GM23248 (cell line): ENCODE measurements around the gene PLEKHS1. TPM values are rescaled to one million over a fixed set of nuclear protein-coding genes. Genes with fewer than 3 reads are reported as not detected.
"Not testable (repeated sequence)": the region's sequence is repeated elsewhere in the genome, so short reads cannot be mapped to it uniquely, and the experiment has no call there.

Experiments
- DNase-seq: peaks from one replicate; pipeline ENCODE4 v3.0.0-alpha.2; 2015
- H2AFZ ChIP-seq: fragments of 200-600 bp; sonication (generic); 2 replicates; pipeline ENCODE4 v1.6.1; 2016; ENCODE audit warnings: antibody characterized with exemption
- H3F3A ChIP-seq: fragments of 200-600 bp; sonication (generic); 2 replicates; pipeline ENCODE4 v1.6.1; 2016; ENCODE audit warnings: mild to moderate bottlenecking, antibody characterized with exemption, mixed run types; ENCODE audit not compliant: insufficient read depth
- H3K27ac ChIP-seq: fragments of 200-600 bp; sonication (generic); 2 replicates; pipeline ENCODE4 v1.5.1; 2016; ENCODE audit warnings: mild to moderate bottlenecking
- H3K27me3 ChIP-seq: fragments of 200-600 bp; sonication (generic); replicated peaks from 2 replicates; pipeline ENCODE4 v1.6.1; 2016; ENCODE audit warnings: mild to moderate bottlenecking; ENCODE audit not compliant: insufficient read depth
- H3K36me3 ChIP-seq: fragments of 200-600 bp; sonication (generic); 2 replicates; pipeline ENCODE4 v1.6.1; 2016; ENCODE audit warnings: low read depth, mild to moderate bottlenecking
- H3K4me1 ChIP-seq: fragments of 200-600 bp; sonication (generic); 2 replicates; pipeline ENCODE4 v1.6.1; 2016; ENCODE audit warnings: mild to moderate bottlenecking; ENCODE audit not compliant: insufficient read depth
- H3K4me2 ChIP-seq: fragments of 200-600 bp; sonication (generic); one replicate; pipeline ENCODE4 v1.6.1; 2016; ENCODE audit warnings: mild to moderate bottlenecking; ENCODE audit not compliant: unreplicated experiment
- H3K4me3 ChIP-seq: fragments of 200-600 bp; sonication (generic); 2 replicates; pipeline ENCODE4 v1.5.1; 2016; ENCODE audit warnings: mild to moderate bottlenecking
- H3K79me2 ChIP-seq: fragments of 200-600 bp; sonication (generic); 2 replicates; pipeline ENCODE4 v1.6.1; 2016; ENCODE audit warnings: mild to moderate bottlenecking; ENCODE audit not compliant: insufficient read depth
- H3K9ac ChIP-seq: fragments of 200-600 bp; sonication (generic); 2 replicates; pipeline ENCODE4 v1.6.1; 2016; ENCODE audit warnings: mild to moderate bottlenecking
- H3K9me2 ChIP-seq: fragments of 200-600 bp; sonication (generic); 2 replicates; pipeline ENCODE4 v1.6.1; 2016; ENCODE audit warnings: mixed run types, mild to moderate bottlenecking, moderate library complexity; ENCODE audit not compliant: insufficient read depth
- H3K9me3 ChIP-seq: fragments of 200-600 bp; sonication (generic); one replicate; pipeline ENCODE4 v1.6.1; 2017; ENCODE audit warnings: low read depth
- H4K20me1 ChIP-seq: fragments of 200-600 bp; sonication (generic); 2 replicates; pipeline ENCODE4 v1.6.0; 2016; ENCODE audit not compliant: insufficient read depth
- EZH2 ChIP-seq: fragments of 200-600 bp; sonication (generic); IDR thresholded peaks from 2 replicates; pipeline ENCODE4 v1.6.1; 2018; ENCODE audit warnings: antibody characterized with exemption, mild to moderate bottlenecking; ENCODE audit not compliant: insufficient read depth, poor library complexity, severe bottlenecking
- EZH2phosphoT487 ChIP-seq: fragments of 200-600 bp; sonication (generic); IDR thresholded peaks from 2 replicates; pipeline ENCODE4 v1.6.1; 2018; ENCODE audit warnings: antibody characterized with exemption, moderate library complexity, mild to moderate bottlenecking, low read depth; ENCODE audit not compliant: insufficient read depth
- WGBS, 2 experiments: methylation state at CpG; one replicate each; pipeline ENCODE4 v1.1.6; 2015 to 2017; ENCODE audit warnings: low lambda C conversion rate in 2 of 2, low coverage in 1 of 2; ENCODE audit errors: missing lambda C conversion rate in 2 of 2; 5-methylcytosine and 5-hydroxymethylcytosine counted together
- in situ Hi-C: fragments of 300-500 bp; cut with MboI; formaldehyde crosslinking; loops from 2 replicates; pipeline ENCODE4 v1.15.0; 2020
- microRNA-seq: library from miRNA; unstranded; fragments of <30 nt; microRNA quantifications from one replicate; pipeline ENCODE4, GENCODE V29; 2016; ENCODE audit warnings: borderline number of aligned reads
- polyA plus RNA-seq: library from polyadenylated mRNA; unstranded; fragments of >200 nt; fragmentation: Nextera tagmentation; extraction: Ambion mirVana; gene quantifications from 2 replicates; pipeline ENCODE4 v1.2.1, GENCODE V29; 2016
- small RNA-seq: library from RNA; depleted of rRNA; stranded (forward); fragments of <200 nt; gene quantifications from one replicate; pipeline ENCODE3, GENCODE V24; 2014; ENCODE audit warnings: low read depth, low replicate concordance
- total RNA-seq: library from RNA; depleted of rRNA; stranded (reverse); fragments of >200 nt; shearing (Covaris generic); gene quantifications from 2 replicates; pipeline ENCODE4 v1.2.3, GENCODE V29; 2014; rRNA removed

The PLEKHS1 gene
- total and polyA plus RNA-seq, 2 experiments from 2014 or later, result not detected

DNA sequence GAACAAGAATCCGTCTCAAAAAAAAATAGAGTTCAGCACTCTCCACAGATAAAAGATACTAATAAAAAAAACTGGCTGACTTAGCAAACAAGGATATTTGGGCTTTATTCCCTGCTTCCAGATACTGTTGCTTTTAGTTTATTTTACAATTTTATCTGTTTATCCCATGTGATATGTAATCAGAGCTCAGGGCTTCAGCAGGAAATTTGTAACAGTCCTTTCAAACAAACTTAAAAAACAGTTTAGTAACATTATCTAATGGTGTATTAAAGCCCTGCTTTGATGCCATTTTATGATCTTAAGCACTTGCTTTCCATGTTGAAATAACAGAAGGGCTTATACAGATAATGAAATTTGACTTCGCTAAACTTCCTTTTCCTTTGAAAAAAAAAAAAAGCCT lies 74.3 kb downstream of the PLEKHS1 start:
- Histone ChIP-seq H3K9me2 (no peaks in the 10 kb centered on the region), H2AFZ (no peak overlapping the region), H3K4me1 (no peaks in the 10 kb centered on the region), H3K9me3 (no peaks in the 10 kb centered on the region), H3K79me2 (no peaks in the 10 kb centered on the region), H3K9ac (no peak overlapping the region), H3K4me3 (no peak overlapping the region), H3K27me3 (no peaks in the 10 kb centered on the region), H3K36me3 (no peaks in the 10 kb centered on the region), H3K4me2 (no peak overlapping the region), H3F3A (no peaks in the 10 kb centered on the region), H4K20me1 (no peaks in the 10 kb centered on the region), H3K27ac (no peak overlapping the region)
- no peak for TF ChIP-seq EZH2phosphoT487
- no peak for TF ChIP-seq EZH2
- no peak for DNase-seq
- WGBS, 2 experiments, result 90 to 92% methylated on average over 2 of the region's 2 CpGs
- in situ Hi-C loops, result no loop called here

DNA sequence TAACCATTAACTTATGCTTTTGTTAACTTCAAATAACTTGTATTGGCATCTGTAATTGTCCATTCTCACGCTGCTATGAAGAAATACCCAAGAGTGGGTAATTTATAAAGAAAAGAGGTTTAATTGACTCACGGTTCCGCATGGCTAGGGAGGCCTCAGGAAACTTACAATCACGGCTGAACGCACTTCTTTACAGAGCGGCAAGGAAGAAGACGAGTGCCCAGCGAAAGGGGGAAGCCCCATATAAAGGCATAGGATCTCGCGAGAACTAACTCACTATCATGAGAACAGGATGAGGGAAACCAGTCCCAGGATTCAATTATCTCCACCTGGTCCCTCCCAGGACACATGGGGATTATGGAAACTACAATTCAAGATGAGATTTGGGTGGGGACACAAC lies 77.1 kb downstream of the PLEKHS1 start:
- H4K20me1 ChIP-seq, H3K4me3 ChIP-seq, in situ Hi-C loops, H2AFZ ChIP-seq, DNase-seq, H3K27ac ChIP-seq, H3K9me2 ChIP-seq, H3K9me3 ChIP-seq, H3K79me2 ChIP-seq, H3K36me3 ChIP-seq, H3K4me1 ChIP-seq, H3F3A ChIP-seq, H3K4me2 ChIP-seq, H3K9ac ChIP-seq, H3K27me3 ChIP-seq: not testable (repeated sequence)
- 75 to 82% methylated on average over 10 of the region's 10 CpGs for WGBS, 2 experiments

Small RNA genes lying within 50 kb of the gene (microRNA-seq; reads per million reads assigned to microRNA genes)
- gene MIR4483, result not detected

Small RNA genes lying within 50 kb of the gene (small RNA-seq; reads per million reads assigned to genes)
- not detected for gene RF00560

Other genes with a start within 250 kb of the PLEKHS1 start
- not detected in 2 replicates for gene HABP2, start 198.6 kb upstream of the PLEKHS1 start, total RNA-seq
- gene HABP2, start 198.6 kb upstream of the PLEKHS1 start, polyA plus RNA-seq, result not detected in 2 replicates
- not detected in 2 replicates for gene NRAP, start 87.6 kb upstream of the PLEKHS1 start, total RNA-seq
- gene NRAP, start 87.6 kb upstream of the PLEKHS1 start, polyA plus RNA-seq, result not detected in 2 replicates
- 22.7 and 22.9 TPM in 2 replicates for gene CASP7, start 71.8 kb upstream of the PLEKHS1 start, total RNA-seq
- gene CASP7, start 71.8 kb upstream of the PLEKHS1 start, polyA plus RNA-seq, result 16.8 and 18.7 TPM in 2 replicates
- gene DCLRE1A, start 102.4 kb downstream of the PLEKHS1 start, total RNA-seq, result 3.2 and 4.0 TPM in 2 replicates
- 2.5 and 2.6 TPM in 2 replicates for gene DCLRE1A, start 102.4 kb downstream of the PLEKHS1 start, polyA plus RNA-seq
- 10.2 and 20.7 TPM in 2 replicates for gene NHLRC2, start 103.0 kb downstream of the PLEKHS1 start, total RNA-seq
- 9.0 and 10.1 TPM in 2 replicates for gene NHLRC2, start 103.0 kb downstream of the PLEKHS1 start, polyA plus RNA-seq